HG02973 (cell line): ENCODE measurements around the gene PPP1R14C.

Source experiments
- ATAC-seq: cut with Tn5 transposase; IDR thresholded peaks from one replicate; pipeline ENCODE4 v1.9.1; 2021; ENCODE audit warnings: moderate library complexity; ENCODE audit not compliant: unreplicated experiment

The PPP1R14C gene

GRCh38 chr6:150243620-150244314 lies 100.9 kb downstream of the PPP1R14C start:
- ATAC-seq: no peak

- ATAC-seq: no peak
Observed at GRCh38 chr6:150245148-150245935, 102.5 kb downstream of the PPP1R14C start.

- ATAC-seq: no peak
Observed at GRCh38 chr6:150247803-150248202, 105.0 kb downstream of the PPP1R14C start.

- ATAC-seq: no peak
Observed at GRCh38 chr6:150248300-150248699, 105.5 kb downstream of the PPP1R14C start.

GRCh38 chr6:150249261-150249660 lies 106.4 kb downstream of the PPP1R14C start:
- no peak for ATAC-seq

GRCh38 chr6:150250826-150251225 lies 108.0 kb downstream of the PPP1R14C start:
- ATAC-seq: no peak

GRCh38 chr6:150251566-150252186 lies 108.8 kb downstream of the PPP1R14C start:
- no peak for ATAC-seq

- no peak for ATAC-seq
Observed at GRCh38 chr6:150252714-150253444, 110.0 kb downstream of the PPP1R14C start.

- ATAC-seq: no peak
Observed at GRCh38 chr6:150253489-150253888, 110.6 kb downstream of the PPP1R14C start.

- ATAC-seq: no peak
Observed at GRCh38 chr6:150254770-150255169, 111.9 kb downstream of the PPP1R14C start.

GRCh38 chr6:150255840-150256239 lies 113.0 kb downstream of the PPP1R14C start:
- no peak for ATAC-seq

GRCh38 chr6:150256618-150257272 lies 113.9 kb downstream of the PPP1R14C start:
- ATAC-seq: no peak

GRCh38 chr6:150258381-150258780 lies 115.5 kb downstream of the PPP1R14C start:
- no peak for ATAC-seq

GRCh38 chr6:150260931-150261330 lies 118.1 kb downstream of the PPP1R14C start:
- ATAC-seq: no peak

GRCh38 chr6:150261997-150262697 lies 119.3 kb downstream of the PPP1R14C start:
- ATAC-seq: no peak

GRCh38 chr6:150263765-150264404 lies 121.0 kb downstream of the PPP1R14C start:
- ATAC-seq: no peak

- ATAC-seq: no peak
Observed at GRCh38 chr6:150266309-150266708, 123.5 kb downstream of the PPP1R14C start.

- no peak for ATAC-seq
Observed at GRCh38 chr6:150266963-150267685, 124.3 kb downstream of the PPP1R14C start.
